ENCODE measurements around the gene SLC39A11.

Gene SLC39A11

GRCh38 chr17:72968798-72969197, 123.7 kb downstream of the SLC39A11 start:
- Mint-ChIP-seq H3K4me1 (ENCODE audit: low read depth) (no peaks in the 10 kb centered on the region), H3K36me3 (ENCODE audit: low read depth) (no peaks in the 10 kb centered on the region), H3K27ac (no peak overlapping the region), H3K9me3 (no peaks in the 10 kb centered on the region), H3K27me3 (no peaks in the 10 kb centered on the region), H3K4me3 (no peak overlapping the region)
- DNase-seq, result no peak

- Mint-ChIP-seq H3K4me1 (ENCODE audit: low read depth) (no peaks in the 10 kb centered on the region), H3K27me3 (no peaks in the 10 kb centered on the region), H3K4me3 (no peak overlapping the region), H3K9me3 (no peaks in the 10 kb centered on the region), H3K36me3 (ENCODE audit: low read depth) (no peaks in the 10 kb centered on the region), H3K27ac (no peak overlapping the region)
- DNase-seq, result no peak
Observed at GRCh38 chr17:72967977-72968585, 124.4 kb downstream of the SLC39A11 start.

GRCh38 chr17:72967277-72967970, 125.1 kb downstream of the SLC39A11 start:
- no peak overlapping the region for H3K4me3 Mint-ChIP-seq
- H3K9me3 Mint-ChIP-seq, result no peaks in the 10 kb centered on the region
- DNase-seq, result no peak
- H3K4me1 Mint-ChIP-seq (ENCODE audit: low read depth), result no peaks in the 10 kb centered on the region
- no peak overlapping the region for H3K27ac Mint-ChIP-seq
- no peaks in the 10 kb centered on the region for H3K27me3 Mint-ChIP-seq
- H3K36me3 Mint-ChIP-seq (ENCODE audit: low read depth), result no peaks in the 10 kb centered on the region

- Mint-ChIP-seq H3K36me3 (ENCODE audit: low read depth) (peaks cover 3% of the 10 kb centered on the region), H3K4me1 (ENCODE audit: low read depth) (no peaks in the 10 kb centered on the region), H3K27ac (no peak overlapping the region), H3K27me3 (no peaks in the 10 kb centered on the region), H3K4me3 (no peak overlapping the region), H3K9me3 (no peaks in the 10 kb centered on the region)
- DNase-seq, result no peak
Observed at GRCh38 chr17:72962106-72962505, 130.4 kb downstream of the SLC39A11 start.

GRCh38 chr17:72955391-72956140, 136.9 kb downstream of the SLC39A11 start:
- no peak for DNase-seq
- Mint-ChIP-seq H3K9me3 (no peaks in the 10 kb centered on the region), H3K36me3 (ENCODE audit: low read depth) (no peaks in the 10 kb centered on the region), H3K4me3 (no peak overlapping the region), H3K4me1 (ENCODE audit: low read depth) (no peaks in the 10 kb centered on the region), H3K27ac (no peak overlapping the region), H3K27me3 (no peaks in the 10 kb centered on the region)

GRCh38 chr17:72954579-72954978, 137.9 kb downstream of the SLC39A11 start:
- Mint-ChIP-seq H3K27me3 (no peaks in the 10 kb centered on the region), H3K4me1 (ENCODE audit: low read depth) (no peaks in the 10 kb centered on the region), H3K27ac (no peak overlapping the region), H3K36me3 (ENCODE audit: low read depth) (no peaks in the 10 kb centered on the region), H3K9me3 (no peaks in the 10 kb centered on the region), H3K4me3 (no peak overlapping the region)
- DNase-seq, result no peak

- Mint-ChIP-seq H3K27me3 (no peaks in the 10 kb centered on the region), H3K4me1 (ENCODE audit: low read depth) (no peaks in the 10 kb centered on the region), H3K4me3 (no peak overlapping the region), H3K27ac (no peak overlapping the region), H3K36me3 (ENCODE audit: low read depth) (no peaks in the 10 kb centered on the region), H3K9me3 (no peaks in the 10 kb centered on the region)
- DNase-seq, result no peak
Observed at GRCh38 chr17:72953621-72954020, 138.9 kb downstream of the SLC39A11 start.

GRCh38 chr17:72952641-72953315, 139.7 kb downstream of the SLC39A11 start:
- Mint-ChIP-seq H3K36me3 (ENCODE audit: low read depth) (peaks cover 5% of the 10 kb centered on the region), H3K27ac (no peak overlapping the region), H3K4me3 (no peak overlapping the region), H3K27me3 (no peaks in the 10 kb centered on the region), H3K9me3 (no peaks in the 10 kb centered on the region), H3K4me1 (ENCODE audit: low read depth) (no peaks in the 10 kb centered on the region)
- no peak for DNase-seq

GRCh38 chr17:72952220-72952619, 140.3 kb downstream of the SLC39A11 start:
- no peak for DNase-seq
- Mint-ChIP-seq H3K4me1 (ENCODE audit: low read depth) (no peaks in the 10 kb centered on the region), H3K9me3 (no peaks in the 10 kb centered on the region), H3K4me3 (no peak overlapping the region), H3K27me3 (no peaks in the 10 kb centered on the region), H3K27ac (no peak overlapping the region), H3K36me3 (ENCODE audit: low read depth) (peaks cover 11% of the 10 kb centered on the region)

- Mint-ChIP-seq H3K4me1 (ENCODE audit: low read depth) (no peaks in the 10 kb centered on the region), H3K27ac (no peak overlapping the region), H3K27me3 (no peaks in the 10 kb centered on the region), H3K4me3 (no peak overlapping the region), H3K9me3 (no peaks in the 10 kb centered on the region), H3K36me3 (ENCODE audit: low read depth) (peaks cover 28% of the 10 kb centered on the region)
- no peak for DNase-seq
Observed at GRCh38 chr17:72950242-72950931, 142.1 kb downstream of the SLC39A11 start.

GRCh38 chr17:72948115-72948514, 144.4 kb downstream of the SLC39A11 start:
- H3K4me3 Mint-ChIP-seq, result no peak overlapping the region
- no peak overlapping the region for H3K27ac Mint-ChIP-seq
- H3K4me1 Mint-ChIP-seq (ENCODE audit: low read depth), result no peaks in the 10 kb centered on the region
- no peaks in the 10 kb centered on the region for H3K9me3 Mint-ChIP-seq
- peaks cover 36% of the 10 kb centered on the region for H3K36me3 Mint-ChIP-seq (ENCODE audit: low read depth)
- H3K27me3 Mint-ChIP-seq, result no peaks in the 10 kb centered on the region
- DNase-seq, result no peak

- H3K4me3 Mint-ChIP-seq, result no peak overlapping the region
- H3K9me3 Mint-ChIP-seq, result no peaks in the 10 kb centered on the region
- H3K27ac Mint-ChIP-seq, result no peak overlapping the region
- H3K27me3 Mint-ChIP-seq, result no peaks in the 10 kb centered on the region
- no peaks in the 10 kb centered on the region for H3K4me1 Mint-ChIP-seq (ENCODE audit: low read depth)
- no peak for DNase-seq
- H3K36me3 Mint-ChIP-seq (ENCODE audit: low read depth), result peaks cover 40% of the 10 kb centered on the region
Observed at GRCh38 chr17:72947475-72947874, 145.0 kb downstream of the SLC39A11 start.

GRCh38 chr17:72946696-72947095, 145.8 kb downstream of the SLC39A11 start:
- Mint-ChIP-seq H3K4me1 (ENCODE audit: low read depth) (no peaks in the 10 kb centered on the region), H3K27ac (no peak overlapping the region), H3K4me3 (no peak overlapping the region), H3K9me3 (no peaks in the 10 kb centered on the region), H3K36me3 (ENCODE audit: low read depth) (peaks cover 40% of the 10 kb centered on the region), H3K27me3 (no peaks in the 10 kb centered on the region)
- no peak for DNase-seq

- H3K9me3 Mint-ChIP-seq, result no peaks in the 10 kb centered on the region
- no peak for DNase-seq
- H3K4me3 Mint-ChIP-seq, result no peak overlapping the region
- no peaks in the 10 kb centered on the region for H3K27me3 Mint-ChIP-seq
- H3K36me3 Mint-ChIP-seq (ENCODE audit: low read depth), result peaks cover 40% of the 10 kb centered on the region
- H3K27ac Mint-ChIP-seq, result no peak overlapping the region
- H3K4me1 Mint-ChIP-seq (ENCODE audit: low read depth), result no peaks in the 10 kb centered on the region
Observed at GRCh38 chr17:72946156-72946555, 146.3 kb downstream of the SLC39A11 start.
